PC-3 (cell line): ENCODE data around the gene EPHB1.

Experiments
- CTCF ChIP-seq: fragments of 300-600 bp; sonication (generic); conservative IDR thresholded peaks from 2 replicates; pipeline ENCODE4 v1.5.1; 2017; ENCODE audit warnings: antibody characterized with exemption, low read depth, mild to moderate bottlenecking, low read length
- EZH2 ChIP-seq: fragments of 300-600 bp; sonication (generic); IDR thresholded peaks from one replicate; pipeline ENCODE4 v1.6.1; 2017; ENCODE audit warnings: antibody characterized with exemption, mild to moderate bottlenecking, low read length; ENCODE audit not compliant: unreplicated experiment

GRCh38 chr3:135072431-135072830 lies 277.4 kb downstream of the EPHB1 start:
- TF ChIP-seq CTCF (no peak), EZH2 (no peak)
